ENCODE data around the gene AGK.
A peak's percentile ranks its signal among the peaks of the same experiment; 100 is the strongest.

AGK gene

GRCh38 chr7:141702047-141702567 is 150.9 kb downstream of the AGK start, which contains the start of gene DENND11:
Gene DENND11, minus strand, starts transcription at chr7:141702166. Its CDS starts 13 bp downstream, at chr7:141702153.
- peak in 3 of 4 experiments; percentile 25 to 40 (median 26) for DNase-seq (ENCODE audit: low read depth in 4 of 4, low spot score in 1 of 4)

DNA sequence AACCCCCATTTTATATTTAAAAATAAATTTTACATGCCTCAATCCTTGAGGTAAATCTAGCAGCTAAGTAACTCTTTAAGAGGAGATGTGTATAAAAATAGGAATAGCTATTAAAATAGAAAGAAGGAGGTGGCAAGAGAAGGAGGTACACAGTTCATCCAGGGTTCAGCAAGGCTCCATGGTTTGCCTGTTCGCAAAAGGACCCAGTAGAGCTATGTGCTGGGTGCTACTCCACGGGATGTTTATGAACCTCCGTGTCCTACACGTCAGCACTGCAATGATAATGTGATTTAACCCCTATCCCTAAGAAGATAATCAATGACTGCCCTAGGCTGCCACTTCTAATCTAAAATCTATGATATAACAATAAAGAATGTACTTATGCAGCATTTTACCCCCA is 151.7 kb downstream of the AGK start:
- no peak for DNase-seq (ENCODE audit: low read depth in 4 of 4, low spot score in 1 of 4)

- DNase-seq (ENCODE audit: low read depth in 4 of 4, low spot score in 1 of 4) = no peak
These were observed 152.9 kb downstream of the AGK start for GRCh38 chr7:141704112-141704511.

- DNase-seq (ENCODE audit: low read depth in 4 of 4, low spot score in 1 of 4) = no peak
These were observed 153.5 kb downstream of the AGK start for GRCh38 chr7:141704741-141705140.
